ENCODE data around the gene SLC9A2. TPM values are rescaled to one million over a fixed set of nuclear protein-coding genes. Genes with fewer than 3 reads are reported as not detected.

The SLC9A2 gene
- total RNA-seq, 4 donors from 2014 or later: 2.5 to 7.4 (median 5.6) TPM

DNA sequence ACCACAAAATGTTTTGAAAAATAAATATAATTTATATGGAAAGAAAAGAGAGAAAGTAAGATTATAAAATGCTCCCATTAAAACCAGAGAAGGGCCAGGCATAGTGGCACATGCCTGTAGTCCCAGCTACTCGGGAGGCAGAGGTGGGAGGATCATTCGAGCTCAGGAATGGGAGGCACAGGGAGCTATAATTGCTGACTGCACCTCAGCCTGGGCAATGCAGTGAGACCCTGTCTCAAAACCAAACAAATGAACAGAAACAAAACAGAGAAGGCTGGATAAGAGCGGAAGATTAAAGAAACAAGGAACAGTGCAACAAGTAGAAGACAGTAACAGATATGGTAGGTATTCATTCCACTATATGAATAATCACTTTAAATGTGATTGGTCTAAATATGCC, 123.9 kb downstream of the SLC9A2 start:
- in situ Hi-C loops (cut with MboI; ENCODE audit: low sequenced_read_pairs in 4 of 4): no loop called here
- intact Hi-C loops (cut with DNase I; ENCODE audit: low total_unique reads): no loop called here

DNA sequence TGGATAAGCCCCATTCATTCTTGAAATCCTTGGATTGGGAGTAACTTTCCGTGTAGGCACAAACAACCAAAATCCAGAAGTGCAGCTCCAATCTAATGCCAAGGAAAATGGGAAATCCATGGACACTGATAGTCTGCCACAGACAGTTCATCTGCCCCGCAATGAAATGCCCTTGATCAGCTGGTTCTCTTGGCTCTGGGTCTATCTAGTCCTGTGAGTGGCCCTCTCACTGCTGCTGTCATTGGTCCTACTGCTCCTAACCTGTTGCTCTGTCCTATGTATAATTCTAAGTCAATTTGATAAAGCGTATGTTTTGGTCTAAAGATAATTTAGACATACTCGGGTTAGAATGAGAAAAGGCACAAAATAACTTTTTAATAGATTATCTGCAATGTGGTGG, 128.8 kb downstream of the SLC9A2 start:
- in situ Hi-C loops (cut with MboI; ENCODE audit: low sequenced_read_pairs in 4 of 4) (no loop called here), intact Hi-C loops (cut with DNase I; ENCODE audit: low total_unique reads) (no loop called here)
- no peaks in the 10 kb centered on the region for H3K9me3 ChIP-seq
- H3K36me3 ChIP-seq: no peaks in the 10 kb centered on the region
- DNase-seq (no peak), ATAC-seq (no peak)
- no peaks in the 10 kb centered on the region for H3K4me1 ChIP-seq
- no peak overlapping the region for H3K4me3 ChIP-seq
- TF ChIP-seq, protein P1, sequence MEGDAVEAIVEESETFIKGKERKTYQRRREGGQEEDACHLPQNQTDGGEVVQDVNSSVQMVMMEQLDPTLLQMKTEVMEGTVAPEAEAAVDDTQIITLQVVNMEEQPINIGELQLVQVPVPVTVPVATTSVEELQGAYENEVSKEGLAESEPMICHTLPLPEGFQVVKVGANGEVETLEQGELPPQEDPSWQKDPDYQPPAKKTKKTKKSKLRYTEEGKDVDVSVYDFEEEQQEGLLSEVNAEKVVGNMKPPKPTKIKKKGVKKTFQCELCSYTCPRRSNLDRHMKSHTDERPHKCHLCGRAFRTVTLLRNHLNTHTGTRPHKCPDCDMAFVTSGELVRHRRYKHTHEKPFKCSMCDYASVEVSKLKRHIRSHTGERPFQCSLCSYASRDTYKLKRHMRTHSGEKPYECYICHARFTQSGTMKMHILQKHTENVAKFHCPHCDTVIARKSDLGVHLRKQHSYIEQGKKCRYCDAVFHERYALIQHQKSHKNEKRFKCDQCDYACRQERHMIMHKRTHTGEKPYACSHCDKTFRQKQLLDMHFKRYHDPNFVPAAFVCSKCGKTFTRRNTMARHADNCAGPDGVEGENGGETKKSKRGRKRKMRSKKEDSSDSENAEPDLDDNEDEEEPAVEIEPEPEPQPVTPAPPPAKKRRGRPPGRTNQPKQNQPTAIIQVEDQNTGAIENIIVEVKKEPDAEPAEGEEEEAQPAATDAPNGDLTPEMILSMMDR (IDR thresholded peaks at IDR 0.05 in 4 of 5, conservative IDR thresholded peaks at IDR 0.05 in 1 of 5): no peak
- TF ChIP-seq POLR2A (IDR thresholded peaks at IDR 0.05): no peak
- H3K27me3 ChIP-seq: no peaks in the 10 kb centered on the region
- no peak overlapping the region for H3K27ac ChIP-seq

More for the DNA sequence above, 123.9 kb downstream of the SLC9A2 start:
- DNase-seq: no peak
- ATAC-seq: no peak
- Histone ChIP-seq H3K4me1 (no peaks in the 10 kb centered on the region), H3K27ac (no peak overlapping the region), H3K4me3 (no peak overlapping the region), H3K36me3 (no peaks in the 10 kb centered on the region), H3K9me3 (no peaks in the 10 kb centered on the region), H3K27me3 (no peaks in the 10 kb centered on the region)
- TF ChIP-seq, protein P1 (IDR thresholded peaks at IDR 0.05 in 4 of 5, conservative IDR thresholded peaks at IDR 0.05 in 1 of 5): no peak
- TF ChIP-seq POLR2A (IDR thresholded peaks at IDR 0.05): no peak

DNA sequence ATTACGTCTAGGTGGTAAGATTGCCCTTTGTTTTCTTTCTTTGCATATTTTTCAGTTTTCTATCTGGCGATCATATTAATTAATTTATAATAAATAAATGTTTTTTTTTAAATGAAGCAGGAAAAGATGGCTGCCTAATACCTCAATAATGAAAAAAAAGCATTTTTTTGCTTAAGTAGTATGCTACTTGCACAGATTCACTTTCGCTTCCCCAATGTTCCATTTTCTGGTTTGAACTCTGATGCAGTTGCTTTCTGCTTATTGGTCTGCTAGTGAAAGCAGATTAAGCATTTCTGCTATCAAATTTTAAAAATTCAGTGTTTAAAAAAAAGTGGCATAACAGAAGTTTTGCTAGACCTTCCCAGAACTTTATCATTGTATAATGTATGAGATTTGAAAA, 130.6 kb downstream of the SLC9A2 start:
- no peak for DNase-seq
- Histone ChIP-seq H3K9me3 (no peaks in the 10 kb centered on the region), H3K36me3 (no peaks in the 10 kb centered on the region), H3K27ac (no peak overlapping the region), H3K27me3 (no peaks in the 10 kb centered on the region), H3K4me3 (no peak overlapping the region), H3K4me1 (peaks cover 4% of the 10 kb centered on the region in 2 donors)
- no peak for TF ChIP-seq POLR2A (IDR thresholded peaks at IDR 0.05)
- TF ChIP-seq, protein P1 (IDR thresholded peaks at IDR 0.05 in 4 of 5, conservative IDR thresholded peaks at IDR 0.05 in 1 of 5): no peak
- ATAC-seq: no peak
- intact Hi-C loops (cut with DNase I; ENCODE audit: low total_unique reads): no loop called here
- in situ Hi-C loops (cut with MboI; ENCODE audit: low sequenced_read_pairs in 4 of 4): loop anchor here in 3 of 4 donors (5.0 to 10.0 kb wide), 3 partner anchors 52 to 65 kb away; no protein-coding TSS in a partner anchor

DNA sequence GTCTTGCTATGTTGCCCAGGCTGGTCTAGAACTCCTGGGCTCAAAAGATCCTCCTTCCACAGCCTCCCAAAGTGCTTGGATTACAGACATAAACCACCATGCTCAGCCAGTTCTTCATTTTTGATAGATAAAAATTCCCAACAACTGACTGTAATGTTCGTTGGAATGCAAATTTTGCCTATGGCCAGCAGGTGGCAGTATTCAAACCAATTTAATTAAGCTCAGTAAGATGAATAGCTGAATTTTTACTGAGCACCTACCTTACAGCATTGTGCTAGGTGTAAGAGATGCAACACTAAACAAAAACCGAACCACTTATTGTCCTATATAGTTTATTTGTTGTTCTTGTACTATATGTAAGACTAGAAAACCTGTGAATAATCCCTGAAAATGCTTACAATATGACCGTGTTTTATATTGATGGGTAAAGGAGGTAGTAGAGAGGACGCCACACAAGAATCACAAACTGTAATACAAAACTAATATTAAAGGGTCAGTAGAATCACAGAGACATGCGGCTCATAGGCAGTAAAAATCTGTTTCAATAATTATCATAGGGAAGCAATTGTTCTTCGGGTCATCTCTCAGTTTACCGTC, 134.3 kb downstream of the SLC9A2 start:
- H3K27me3 ChIP-seq: no peaks in the 10 kb centered on the region
- H3K36me3 ChIP-seq: no peaks in the 10 kb centered on the region
- DNase-seq (peak in 1 of 2 donors; percentile 44), ATAC-seq (peak; percentile 51 to 69)
- H3K4me3 ChIP-seq: no peak overlapping the region
- no peaks in the 10 kb centered on the region for H3K9me3 ChIP-seq
- in situ Hi-C loops (cut with MboI; ENCODE audit: low sequenced_read_pairs in 4 of 4) (loop anchor here in 3 of 4 donors (5.0 to 10.0 kb wide), 3 partner anchors 49 to 61 kb away; no protein-coding TSS in a partner anchor), intact Hi-C loops (cut with DNase I; ENCODE audit: low total_unique reads) (loop anchor here (1.0 kb wide), 1 partner anchor 53 kb away; no protein-coding TSS in a partner anchor)
- no peak for TF ChIP-seq POLR2A (IDR thresholded peaks at IDR 0.05)
- TF ChIP-seq, protein P1 (IDR thresholded peaks at IDR 0.05 in 4 of 5, conservative IDR thresholded peaks at IDR 0.05 in 1 of 5): peak; percentile 76 to 85 (median 82)
- no peak overlapping the region for H3K27ac ChIP-seq
- H3K4me1 ChIP-seq: peaks cover 16 to 19% of the 10 kb centered on the region in 2 donors

Measured in gastrocnemius medialis (tissue), 4 donors.